Sigmoid colon (tissue), 7 donors: ENCODE measurements around the gene TECTB. TPM values are rescaled to one million over a fixed set of nuclear protein-coding genes. Genes with fewer than 3 reads are reported as not detected.

Source experiments
- DNase-seq: peaks from one replicate; pipeline ENCODE4 v3.0.0-alpha.2; 2019
- H3K27ac ChIP-seq, 4 donors: fragments of 200-600 bp; sonication (generic); one replicate each; pipeline ENCODE4 v1.5.1; 2016 to 2019; ENCODE audit warnings: mild to moderate bottlenecking in 1 of 4
- H3K27me3 ChIP-seq, 3 donors: fragments of 200-600 bp; sonication (generic); one replicate each; pipeline ENCODE4 v1.5.1; 2019; ENCODE audit warnings: mild to moderate bottlenecking in 1 of 3
- H3K36me3 ChIP-seq, 4 donors: fragments of 200-600 bp; sonication (generic); one replicate each; pipeline ENCODE4 v1.5.1; 2016 to 2019
- H3K4me1 ChIP-seq, 4 donors: fragments of 200-600 bp; sonication (generic); one replicate each; pipeline ENCODE4 v1.5.1; 2017 to 2019
- H3K4me3 ChIP-seq, 4 donors: fragments of 200-600 bp; sonication (generic); one replicate each; pipeline ENCODE4 v1.5.1; 2017 to 2019; ENCODE audit warnings: mild to moderate bottlenecking in 2 of 4, moderate library complexity in 1 of 4
- H3K9me3 ChIP-seq, 4 donors: fragments of 200-600 bp in 3 of 4; sonication (generic) in 3 of 4; one replicate each; pipeline versions ENCODE4 v1.5.1 to v1.6.1; 2013 to 2019
- EP300 ChIP-seq, 4 donors: sonication (generic); formaldehyde crosslinking; IDR thresholded peaks; one replicate each; pipeline ENCODE4 v1.6.1; 2017; ENCODE audit warnings: antibody characterized with exemption in 4 of 4
- POLR2A ChIP-seq, 2 donors: fragments of 450-650 bp; IDR thresholded peaks; one replicate each; pipeline ENCODE4 v1.6.1; 2016; ENCODE audit warnings: antibody characterized with exemption in 2 of 2, mild to moderate bottlenecking in 2 of 2, moderate library complexity in 2 of 2
- POLR2AphosphoS5 ChIP-seq, 4 donors: sonication (generic); formaldehyde crosslinking; IDR thresholded peaks; one replicate each; pipeline ENCODE4 v1.6.1; 2017; ENCODE audit warnings: antibody characterized with exemption in 4 of 4
- WGBS, 2 donors: extraction: QIAGEN DNeasy Blood & Tissue Kit; methylation state at CpG; one replicate each; pipeline ENCODE4 v1.1.7; 2013; 5-methylcytosine and 5-hydroxymethylcytosine counted together
- intact Hi-C: fragments of 100-400 bp; cut with DNase I; formaldehyde crosslinking; loops from one replicate; pipeline ENCODE4 v1.15.1; 2023
- polyA plus RNA-seq, 3 donors: library from polyadenylated mRNA; stranded (reverse); fragments of 200-250 nt; gene quantifications; one replicate each; pipeline ENCODE4 v1.2.3, GENCODE V29; 2013
- total RNA-seq, 4 donors: library from RNA; depleted of rRNA; stranded (reverse); fragments of >200 nt; gene quantifications; one replicate each; pipeline ENCODE4 v1.1.0, GENCODE V29; 2016
- TF ChIP-seq, protein P1 (sequence below), 4 experiments: fragments of 450-650 bp in 3 of 4; fragments of 200-600 bp in 1 of 4; IDR thresholded peaks; one replicate each; pipeline ENCODE4 v1.5.1; 2016 to 2019; ENCODE audit warnings: antibody characterized with exemption in 4 of 4, mild to moderate bottlenecking in 3 of 4, moderate library complexity in 2 of 4
- donor health status: healthy with polysubstance abuse.
- donor health status: Bipolar disorder and iron deficiency.
- donor health status: healthy.

Gene TECTB
- total RNA-seq, result not detected
- not detected for polyA plus RNA-seq

DNA sequence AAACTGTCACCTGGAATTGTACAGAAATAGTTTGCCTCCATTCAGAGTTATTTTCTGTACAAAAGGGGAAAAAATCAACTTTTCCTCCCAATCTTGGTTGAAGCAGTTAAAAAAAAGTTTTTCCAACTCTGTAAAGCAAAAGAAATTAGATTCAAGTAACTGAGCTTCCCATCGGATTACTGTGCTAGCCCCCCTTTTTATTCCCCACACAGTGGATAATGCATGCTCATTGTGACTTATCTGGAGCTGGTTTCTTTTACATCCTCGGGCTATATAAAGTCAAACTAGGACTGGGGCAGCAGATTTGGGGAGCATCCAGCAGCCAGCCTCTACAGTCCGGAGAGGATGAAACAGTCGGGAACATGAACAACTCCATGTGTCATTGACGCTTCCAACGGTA is at the start of gene TECTB:
Gene TECTB (plus strand): TSS at position 301 of the 400 bp plus-strand sequence. CDS start 335 bp downstream, outside the sequence.
- H3K27ac ChIP-seq, result no peak within 1 kb of the TSS
- DNase-seq, result no peak
- intact Hi-C loops, result no loop called here
- no peak within 1 kb of the TSS for H3K4me3 ChIP-seq
- no peaks in the 10 kb centered on the region for H3K36me3 ChIP-seq
- H3K4me1 ChIP-seq, result no peaks in the 10 kb centered on the region
- H3K27me3 ChIP-seq, result no peaks in the 10 kb centered on the region
- no peaks in the 10 kb centered on the region for H3K9me3 ChIP-seq
- TF ChIP-seq EP300 (IDR thresholded peaks at IDR 0.05), result no peak
- TF ChIP-seq, protein P1, sequence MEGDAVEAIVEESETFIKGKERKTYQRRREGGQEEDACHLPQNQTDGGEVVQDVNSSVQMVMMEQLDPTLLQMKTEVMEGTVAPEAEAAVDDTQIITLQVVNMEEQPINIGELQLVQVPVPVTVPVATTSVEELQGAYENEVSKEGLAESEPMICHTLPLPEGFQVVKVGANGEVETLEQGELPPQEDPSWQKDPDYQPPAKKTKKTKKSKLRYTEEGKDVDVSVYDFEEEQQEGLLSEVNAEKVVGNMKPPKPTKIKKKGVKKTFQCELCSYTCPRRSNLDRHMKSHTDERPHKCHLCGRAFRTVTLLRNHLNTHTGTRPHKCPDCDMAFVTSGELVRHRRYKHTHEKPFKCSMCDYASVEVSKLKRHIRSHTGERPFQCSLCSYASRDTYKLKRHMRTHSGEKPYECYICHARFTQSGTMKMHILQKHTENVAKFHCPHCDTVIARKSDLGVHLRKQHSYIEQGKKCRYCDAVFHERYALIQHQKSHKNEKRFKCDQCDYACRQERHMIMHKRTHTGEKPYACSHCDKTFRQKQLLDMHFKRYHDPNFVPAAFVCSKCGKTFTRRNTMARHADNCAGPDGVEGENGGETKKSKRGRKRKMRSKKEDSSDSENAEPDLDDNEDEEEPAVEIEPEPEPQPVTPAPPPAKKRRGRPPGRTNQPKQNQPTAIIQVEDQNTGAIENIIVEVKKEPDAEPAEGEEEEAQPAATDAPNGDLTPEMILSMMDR (IDR thresholded peaks at IDR 0.05), result no peak
- 86 to 90% methylated on average over 6 of the region's 6 CpGs for WGBS, 2 donors

DNA sequence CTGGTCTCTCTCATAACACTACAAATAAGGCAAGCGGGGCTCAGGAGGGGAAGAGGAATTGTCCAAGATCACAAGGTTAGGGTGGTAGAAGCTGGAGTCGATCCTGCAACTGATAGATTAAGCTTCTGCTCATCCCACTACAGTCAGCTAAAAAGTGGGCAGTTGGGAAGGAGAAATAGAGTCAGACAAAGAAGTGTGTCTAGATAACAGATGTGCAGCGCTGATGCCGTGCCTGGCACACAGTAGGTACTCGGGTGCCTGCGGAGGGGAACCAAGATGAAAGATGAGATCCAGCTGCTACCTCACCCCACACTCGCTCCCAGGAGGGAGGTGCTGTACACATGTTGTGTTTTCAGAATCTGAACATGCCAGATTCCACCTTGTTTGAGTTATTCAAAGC is 48.1 kb upstream of the TECTB start:
- Histone ChIP-seq H3K4me1 (no peaks in the 10 kb centered on the region), H3K36me3 (no peaks in the 10 kb centered on the region), H3K4me3 (no peak overlapping the region), H3K9me3 (peaks cover 0 to 5% (median under 1%) of the 10 kb centered on the region in 4 donors), H3K27ac (no peak overlapping the region), H3K27me3 (no peaks in the 10 kb centered on the region)
- intact Hi-C loops, result no loop called here
- TF ChIP-seq POLR2A (IDR thresholded peaks at IDR 0.05) (no peak), EP300 (IDR thresholded peaks at IDR 0.05) (no peak), POLR2AphosphoS5 (IDR thresholded peaks at IDR 0.05) (no peak)
- no peak for DNase-seq
- WGBS, 2 donors, result 81 to 83% methylated on average over 7 of the region's 7 CpGs

DNA sequence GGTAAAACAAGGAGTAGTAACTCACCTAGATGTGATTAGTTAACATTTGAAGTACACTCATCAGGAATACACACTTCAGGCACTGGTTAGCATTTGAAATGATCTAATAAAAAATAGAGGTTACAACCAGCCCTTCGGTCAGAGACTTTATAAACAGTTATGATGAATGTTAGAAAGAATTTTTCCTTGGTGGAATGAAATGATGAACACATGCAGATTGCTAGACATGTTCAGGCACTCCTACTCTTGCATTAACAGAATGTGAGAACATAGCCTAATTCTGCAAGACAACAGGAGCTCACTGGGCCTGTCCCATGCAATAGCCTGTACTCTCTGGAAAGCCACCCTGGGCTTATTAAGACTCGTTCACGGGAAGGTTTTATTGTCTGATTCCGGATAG is 47.3 kb upstream of the TECTB start:
- Histone ChIP-seq H3K4me3 (no peak overlapping the region), H3K27me3 (no peaks in the 10 kb centered on the region), H3K36me3 (no peaks in the 10 kb centered on the region), H3K27ac (no peak overlapping the region), H3K9me3 (peaks cover 0 to 9% (median 5%) of the 10 kb centered on the region in 4 donors), H3K4me1 (no peaks in the 10 kb centered on the region)
- WGBS, 2 donors, result 60 to 76% methylated on average over 4 of the region's 4 CpGs
- intact Hi-C loops, result no loop called here
- TF ChIP-seq POLR2A (IDR thresholded peaks at IDR 0.05), result no peak
- TF ChIP-seq, protein P1 (IDR thresholded peaks at IDR 0.05), result no peak
- no peak for TF ChIP-seq EP300 (IDR thresholded peaks at IDR 0.05)
- TF ChIP-seq POLR2AphosphoS5 (IDR thresholded peaks at IDR 0.05), result no peak
- DNase-seq, result no peak

DNA sequence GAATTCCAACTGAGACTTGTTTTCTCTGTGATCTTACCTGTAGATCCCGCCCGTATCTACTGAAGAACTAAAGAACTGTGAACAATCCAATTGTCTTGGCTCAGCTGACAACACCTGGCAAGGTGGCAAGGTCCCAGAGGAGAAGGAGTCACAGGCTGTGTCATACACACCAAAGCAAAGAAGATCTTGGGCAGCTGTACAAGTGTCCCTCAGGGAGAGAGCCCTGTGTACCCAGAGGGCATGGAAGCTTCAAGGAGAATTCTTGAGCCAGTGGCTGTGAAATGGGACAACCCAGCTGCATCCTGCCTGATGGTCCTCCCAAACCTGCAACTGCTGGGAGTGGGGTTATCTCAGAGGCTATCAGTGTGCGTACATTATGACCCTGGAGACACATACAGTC is 46.7 kb upstream of the TECTB start:
- Histone ChIP-seq H3K9me3 (peaks cover 0 to 9% (median 5%) of the 10 kb centered on the region in 4 donors), H3K4me3 (no peak overlapping the region), H3K4me1 (no peaks in the 10 kb centered on the region), H3K36me3 (no peaks in the 10 kb centered on the region), H3K27ac (no peak overlapping the region), H3K27me3 (no peaks in the 10 kb centered on the region)
- intact Hi-C loops, result no loop called here
- DNase-seq, result no peak
- TF ChIP-seq POLR2A (IDR thresholded peaks at IDR 0.05) (no peak), POLR2AphosphoS5 (IDR thresholded peaks at IDR 0.05) (no peak), EP300 (IDR thresholded peaks at IDR 0.05) (no peak)
- TF ChIP-seq, protein P1 (IDR thresholded peaks at IDR 0.05), result no peak
- WGBS, 2 donors, result 71 to 89% methylated on average over 3 of the region's 3 CpGs

DNA sequence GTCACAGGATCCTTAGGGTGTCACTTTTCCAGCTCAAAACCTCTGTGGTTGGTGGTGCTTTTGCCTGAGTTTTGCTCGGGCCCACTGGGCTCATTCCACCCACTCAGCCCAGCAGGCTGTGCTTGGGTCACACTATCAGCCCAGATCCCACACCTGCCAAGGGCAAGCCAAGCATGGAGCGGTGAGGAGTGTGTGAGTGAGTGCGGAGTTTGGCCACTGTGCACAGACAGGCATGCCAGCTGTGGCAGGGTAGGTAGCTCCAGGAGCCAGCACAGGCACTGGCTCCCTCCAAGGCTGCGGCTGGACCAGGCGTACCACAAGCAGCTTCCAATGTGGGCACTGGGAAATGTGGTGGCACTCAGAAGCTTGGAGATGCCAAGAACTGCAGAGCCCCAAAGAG is 43.9 kb upstream of the TECTB start:
- Histone ChIP-seq H3K9me3 (peaks cover 0 to 9% (median 5%) of the 10 kb centered on the region in 4 donors), H3K36me3 (no peaks in the 10 kb centered on the region), H3K27ac (no peak overlapping the region), H3K4me1 (no peaks in the 10 kb centered on the region), H3K4me3 (no peak overlapping the region), H3K27me3 (no peaks in the 10 kb centered on the region)
- DNase-seq, result no peak
- intact Hi-C loops, result no loop called here
- TF ChIP-seq POLR2AphosphoS5 (IDR thresholded peaks at IDR 0.05) (no peak), EP300 (IDR thresholded peaks at IDR 0.05) (no peak), POLR2A (IDR thresholded peaks at IDR 0.05) (no peak)
- TF ChIP-seq, protein P1 (IDR thresholded peaks at IDR 0.05), result no peak
- WGBS, 2 donors, result 92 to 93% methylated on average over 5 of the region's 5 CpGs
